HCT116 (cell line): ENCODE measurements around the gene APPBP2. TPM values are rescaled to one million over a fixed set of nuclear protein-coding genes. Genes with fewer than 3 reads are reported as not detected.

Experiments
- ATAC-seq: fragments of 200-7000 bp; cut with Tn5 transposase; 2 replicates; pipeline ENCODE4 v1.9.1; 2020; ENCODE audit warnings: mild to moderate bottlenecking, moderate library complexity
- BruUV-seq: library from RNA; stranded (reverse); fragments of 400-500 nt; replicated peaks from 2 replicates; lab custom pipeline; 2021; lab: Mats Ljungman, UMichigan
- CTCF ChIA-PET: fragments of 300-600 bp; sonication (Branson Sonifier 250); formaldehyde crosslinking; loops from one replicate; lab custom pipeline; 2021; ENCODE audit warnings: antibody characterized with exemption; lab: Charles Lee
- POLR2A ChIA-PET: fragments of 300-600, 350-600 bp; sonication (Branson Sonifier 250); formaldehyde crosslinking; loops from one replicate; lab custom pipeline; 2021; ENCODE audit warnings: antibody characterized with exemption; lab: Charles Lee
- RAD21 ChIA-PET, 2 experiments: fragments of 300-600 bp; sonication (Branson Sonifier 250); formaldehyde crosslinking; loops; one replicate each; lab custom pipeline; 2023; ENCODE audit warnings: low total read pairs in 2 of 2; ENCODE audit not compliant: uncharacterized antibody in 2 of 2, unreplicated experiment in 2 of 2, low non-redundant PET in 1 of 2; lab: Charles Lee
- DNase-seq: peaks from one replicate; pipeline ENCODE4 v3.0.0-alpha.2; 2010; ENCODE audit warnings: low read depth, low spot score
- H2AFZ ChIP-seq: fragments of 200-600 bp; shearing (Covaris generic), sonication (generic); 2 replicates; pipeline ENCODE4 v1.6.1; 2017; ENCODE audit warnings: low read depth, mixed run types, mixed read lengths, antibody characterized with exemption, low read length; ENCODE audit not compliant: poor library complexity, severe bottlenecking
- H3K27ac ChIP-seq: 2 replicates; pipeline ENCODE4 v1.5.1; 2012; ENCODE audit warnings: low read depth, low read length
- H3K27me3 ChIP-seq: fragments of 200-600 bp; sonication (generic); 2 replicates; pipeline ENCODE4 v1.6.1; 2016; ENCODE audit warnings: mixed run types, low read length, mixed read lengths; ENCODE audit not compliant: insufficient read depth
- H3K36me3 ChIP-seq, 2 experiments: fragments of 200-500 bp in 1 of 2; fragments of 200-600 bp in 1 of 2; sonication (Bioruptor generic) in 1 of 2; sonication (generic) in 1 of 2; 2 replicates each; pipeline versions ENCODE4 v1.5.1 to v1.6.1; 2014 to 2016; ENCODE audit warnings: low read length in 2 of 2, inconsistent platforms in 1 of 2, mixed read lengths in 1 of 2, mixed run types in 1 of 2; ENCODE audit not compliant: insufficient read depth in 2 of 2, control insufficient read depth in 1 of 2
- H3K4me1 ChIP-seq, 2 experiments: fragments of 200-600 bp in 1 of 2; sonication (generic) in 1 of 2; 2 replicates each; pipeline versions ENCODE4 v1.5.1 to v1.6.1; 2012 to 2017; ENCODE audit warnings: low read length in 2 of 2, inconsistent platforms in 1 of 2, mild to moderate bottlenecking in 1 of 2, mixed read lengths in 1 of 2, mixed run types in 1 of 2, moderate library complexity in 1 of 2; ENCODE audit not compliant: insufficient read depth in 2 of 2, control insufficient read depth in 1 of 2
- H3K4me2 ChIP-seq: fragments of 200-600 bp; sonication (generic); 2 replicates; pipeline ENCODE4 v1.6.1; 2017; ENCODE audit warnings: mixed run types, low read length, mixed read lengths
- H3K4me3 ChIP-seq, 2 experiments: fragments of 200-600 bp in 1 of 2; sonication (generic) in 1 of 2; replicated peaks in 1 of 2; 2 replicates each; pipeline ENCODE4 v1.5.1; 2011 to 2016; ENCODE audit warnings: low read length in 2 of 2, control low read depth in 1 of 2, low read depth in 1 of 2, mild to moderate bottlenecking in 1 of 2, mixed read lengths in 1 of 2, mixed run types in 1 of 2
- H3K79me2 ChIP-seq: fragments of 200-600 bp; sonication (generic); 2 replicates; pipeline ENCODE4 v1.6.1; 2017; ENCODE audit warnings: mild to moderate bottlenecking, mixed run types, low read length, moderate library complexity, mixed read lengths; ENCODE audit not compliant: insufficient read depth
- H3K9ac ChIP-seq: fragments of 200-600 bp; sonication (generic); 2 replicates; pipeline ENCODE4 v1.6.1; 2016; ENCODE audit warnings: low read length, mixed read lengths
- H3K9me2 ChIP-seq: fragments of 200-600 bp; sonication (generic), shearing (Covaris generic); 2 replicates; pipeline ENCODE4 v1.6.1; 2017; ENCODE audit warnings: mixed run types, mild to moderate bottlenecking, moderate library complexity; ENCODE audit not compliant: insufficient read depth
- H3K9me3 ChIP-seq, 2 experiments: fragments of 200-500 bp in 1 of 2; fragments of 200-600 bp in 1 of 2; sonication (Bioruptor generic) in 1 of 2; sonication (generic) in 1 of 2; 2 replicates each; pipeline ENCODE4 v1.6.1; 2014 to 2017; ENCODE audit warnings: low read length in 2 of 2, mixed read lengths in 2 of 2, inconsistent platforms in 1 of 2, low read depth in 1 of 2, mild to moderate bottlenecking in 1 of 2, mixed run types in 1 of 2, moderate library complexity in 1 of 2; ENCODE audit not compliant: control insufficient read depth in 1 of 2, insufficient read depth in 1 of 2
- H4K20me1 ChIP-seq: fragments of 200-600 bp; sonication (generic), shearing (Covaris generic); 2 replicates; pipeline ENCODE4 v1.6.1; 2017; ENCODE audit warnings: mixed run types, mild to moderate bottlenecking, moderate library complexity; ENCODE audit not compliant: insufficient read depth
- CBX3 ChIP-seq: IDR thresholded peaks from 2 replicates; pipeline ENCODE4 v1.6.1; 2012; ENCODE audit warnings: low read depth
- FOSL1 ChIP-seq: IDR thresholded peaks from 2 replicates; pipeline ENCODE4 v1.6.1; 2012; ENCODE audit warnings: low read depth
- JUND ChIP-seq: IDR thresholded peaks from 2 replicates; pipeline ENCODE4 v1.6.1; 2012
- POLR2A ChIP-seq: IDR thresholded peaks from 2 replicates; pipeline ENCODE4 v1.7.0; 2011; ENCODE audit warnings: borderline replicate concordance; ENCODE audit not compliant: insufficient read depth, insufficient read length; ENCODE audit errors: extremely low read depth
- SP1 ChIP-seq: IDR thresholded peaks from 2 replicates; pipeline ENCODE4 v1.6.1; 2012; ENCODE audit warnings: low read depth
- SRF ChIP-seq: IDR thresholded peaks from 2 replicates; pipeline ENCODE4 v1.6.1; 2012; ENCODE audit warnings: low read depth
- TCF7L2 ChIP-seq: IDR thresholded peaks from 2 replicates; pipeline ENCODE4 v1.7.0; 2011; ENCODE audit warnings: borderline replicate concordance, inconsistent platforms; ENCODE audit not compliant: insufficient read depth, insufficient read length; ENCODE audit errors: extremely low read depth
- YY1 ChIP-seq: IDR thresholded peaks from 2 replicates; pipeline ENCODE4 v1.6.1; 2011; ENCODE audit warnings: low read length, low read depth, moderate library complexity, mild to moderate bottlenecking; ENCODE audit not compliant: insufficient replicate concordance; ENCODE audit errors: extremely low read depth
- ZFX ChIP-seq: fragments of 450-650 bp; IDR thresholded peaks from 2 replicates; pipeline ENCODE4 v1.6.1; 2017
- ZNF274 ChIP-seq: fragments of 200-500 bp; sonication (Bioruptor generic); IDR thresholded peaks from 2 replicates; pipeline ENCODE4 v1.6.1; 2014; ENCODE audit warnings: mild to moderate bottlenecking, low read depth, low read length, inconsistent platforms
- intact Hi-C: fragments of 100-400 bp; cut with micrococcal nuclease; formaldehyde crosslinking; loops from 2 replicates; pipeline ENCODE4 v1.10.0; 2022
- total RNA-seq: library from RNA; stranded (reverse); gene quantifications from one replicate; pipeline ENCODE4 v1.2.1, GENCODE V29; 2021; ENCODE audit not compliant: unreplicated experiment
- TF ChIP-seq, protein P1 (sequence below): IDR thresholded peaks from 2 replicates; pipeline ENCODE4 v1.6.1; 2012
- TF ChIP-seq, protein P2 (sequence below): IDR thresholded peaks from 2 replicates; pipeline ENCODE4 v1.6.1; 2012
- TF ChIP-seq, protein P3 (sequence below): IDR thresholded peaks from 2 replicates; pipeline ENCODE4 v1.6.1; 2012; ENCODE audit warnings: low read depth

Gene APPBP2
- total RNA-seq, 1 experiment from 2014 or later = 35.8 TPM

DNA sequence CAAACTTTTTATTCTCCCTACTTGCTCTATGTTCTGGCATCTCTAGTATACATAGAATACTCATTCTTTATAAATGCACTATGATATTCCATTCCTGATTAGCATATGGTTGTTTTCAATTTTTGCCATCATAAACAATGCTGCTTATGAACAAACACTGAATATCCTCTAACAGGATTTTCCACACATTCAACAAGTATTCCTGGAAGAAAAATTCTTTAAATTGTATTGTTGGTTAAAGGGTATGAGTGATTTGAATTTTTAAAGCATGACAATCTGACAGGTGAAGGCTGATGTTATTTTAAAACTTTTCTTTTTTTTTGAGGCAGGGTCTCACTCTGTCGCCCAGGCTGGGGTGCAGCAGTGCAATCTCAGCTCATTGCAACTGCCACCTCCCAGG, 11.5 kb downstream of the APPBP2 start:
- CTCF ChIA-PET = no interaction called here
- H3K4me1 ChIP-seq = no peaks in the 10 kb centered on the region
- no peak overlapping the region for H3K27ac ChIP-seq
- RAD21 ChIA-PET = no interaction called here
- POLR2A ChIA-PET = no interaction called here
- H3K9me3 ChIP-seq = no peaks in the 10 kb centered on the region
- TF ChIP-seq SRF = no peak
- TF ChIP-seq, protein P1, sequence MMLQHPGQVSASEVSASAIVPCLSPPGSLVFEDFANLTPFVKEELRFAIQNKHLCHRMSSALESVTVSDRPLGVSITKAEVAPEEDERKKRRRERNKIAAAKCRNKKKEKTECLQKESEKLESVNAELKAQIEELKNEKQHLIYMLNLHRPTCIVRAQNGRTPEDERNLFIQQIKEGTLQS = no peak
- no peak for TF ChIP-seq POLR2A
- no peak for TF ChIP-seq YY1
- no peak for TF ChIP-seq ZFX
- TF ChIP-seq, protein P2, sequence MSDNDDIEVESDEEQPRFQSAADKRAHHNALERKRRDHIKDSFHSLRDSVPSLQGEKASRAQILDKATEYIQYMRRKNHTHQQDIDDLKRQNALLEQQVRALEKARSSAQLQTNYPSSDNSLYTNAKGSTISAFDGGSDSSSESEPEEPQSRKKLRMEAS = no peak
- H3K4me2 ChIP-seq = no peak overlapping the region
- intact Hi-C loops = no loop called here
- peaks cover 5 to 10% of the 10 kb centered on the region in 2 experiments; a peak in 3 of 4 replicates for H3K36me3 ChIP-seq
- H4K20me1 ChIP-seq = no peaks in the 10 kb centered on the region
- no peak overlapping the region for H2AFZ ChIP-seq
- H3K4me3 ChIP-seq = no peak overlapping the region
- ATAC-seq (no peak), DNase-seq (no peak)
- H3K79me2 ChIP-seq = peaks cover 81% of the 10 kb centered on the region
- H3K9me2 ChIP-seq = no peaks in the 10 kb centered on the region
- no peaks in the 10 kb centered on the region for H3K27me3 ChIP-seq
- BruUV-seq = no TSS peak
- H3K9ac ChIP-seq = no peak overlapping the region

DNA sequence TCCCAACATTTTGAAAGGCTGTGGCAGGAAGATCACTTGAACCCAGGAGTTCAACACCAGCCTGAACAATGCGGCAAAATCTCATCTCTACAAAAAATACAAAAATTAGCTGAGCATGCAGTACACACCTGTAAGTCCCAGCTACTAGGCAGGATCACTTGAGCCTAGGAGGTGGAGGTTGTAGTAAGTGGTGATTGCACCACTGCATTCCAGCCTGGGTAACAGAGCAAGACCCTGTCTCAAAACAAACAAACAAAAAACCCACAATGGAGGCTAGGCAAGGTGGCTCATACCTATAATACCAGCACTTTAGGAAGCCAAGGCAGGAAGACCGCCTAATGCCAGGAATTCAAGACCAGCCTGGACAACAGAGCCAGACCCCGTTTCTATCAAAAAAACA, 12.0 kb downstream of the APPBP2 start:
- TF ChIP-seq, protein P3, sequence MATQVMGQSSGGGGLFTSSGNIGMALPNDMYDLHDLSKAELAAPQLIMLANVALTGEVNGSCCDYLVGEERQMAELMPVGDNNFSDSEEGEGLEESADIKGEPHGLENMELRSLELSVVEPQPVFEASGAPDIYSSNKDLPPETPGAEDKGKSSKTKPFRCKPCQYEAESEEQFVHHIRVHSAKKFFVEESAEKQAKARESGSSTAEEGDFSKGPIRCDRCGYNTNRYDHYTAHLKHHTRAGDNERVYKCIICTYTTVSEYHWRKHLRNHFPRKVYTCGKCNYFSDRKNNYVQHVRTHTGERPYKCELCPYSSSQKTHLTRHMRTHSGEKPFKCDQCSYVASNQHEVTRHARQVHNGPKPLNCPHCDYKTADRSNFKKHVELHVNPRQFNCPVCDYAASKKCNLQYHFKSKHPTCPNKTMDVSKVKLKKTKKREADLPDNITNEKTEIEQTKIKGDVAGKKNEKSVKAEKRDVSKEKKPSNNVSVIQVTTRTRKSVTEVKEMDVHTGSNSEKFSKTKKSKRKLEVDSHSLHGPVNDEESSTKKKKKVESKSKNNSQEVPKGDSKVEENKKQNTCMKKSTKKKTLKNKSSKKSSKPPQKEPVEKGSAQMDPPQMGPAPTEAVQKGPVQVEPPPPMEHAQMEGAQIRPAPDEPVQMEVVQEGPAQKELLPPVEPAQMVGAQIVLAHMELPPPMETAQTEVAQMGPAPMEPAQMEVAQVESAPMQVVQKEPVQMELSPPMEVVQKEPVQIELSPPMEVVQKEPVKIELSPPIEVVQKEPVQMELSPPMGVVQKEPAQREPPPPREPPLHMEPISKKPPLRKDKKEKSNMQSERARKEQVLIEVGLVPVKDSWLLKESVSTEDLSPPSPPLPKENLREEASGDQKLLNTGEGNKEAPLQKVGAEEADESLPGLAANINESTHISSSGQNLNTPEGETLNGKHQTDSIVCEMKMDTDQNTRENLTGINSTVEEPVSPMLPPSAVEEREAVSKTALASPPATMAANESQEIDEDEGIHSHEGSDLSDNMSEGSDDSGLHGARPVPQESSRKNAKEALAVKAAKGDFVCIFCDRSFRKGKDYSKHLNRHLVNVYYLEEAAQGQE = no peak
- TF ChIP-seq SP1 = no peak
- no peak for TF ChIP-seq JUND
- TF ChIP-seq, protein P1 = no peak
- TF ChIP-seq TCF7L2 = no peak
- no peak for TF ChIP-seq CBX3
- no peak for TF ChIP-seq FOSL1
- TF ChIP-seq, protein P2 = no peak
- TF ChIP-seq POLR2A = no peak
- TF ChIP-seq ZNF274 = no peak
- Histone ChIP-seq H3K27me3 (no peaks in the 10 kb centered on the region), H3K4me1 (no peaks in the 10 kb centered on the region), H3K9me3 (no peaks in the 10 kb centered on the region), H3K4me2 (no peak overlapping the region), H3K9ac (no peak overlapping the region), H3K4me3 (no peak overlapping the region), H2AFZ (no peak overlapping the region), H3K27ac (no peak overlapping the region), H4K20me1 (no peaks in the 10 kb centered on the region), H3K79me2 (peaks cover 80% of the 10 kb centered on the region), H3K9me2 (no peaks in the 10 kb centered on the region), H3K36me3 (peaks cover 5 to 8% of the 10 kb centered on the region in 2 experiments; a peak in 3 of 4 replicates)
- no peak for ATAC-seq
- no TSS peak for BruUV-seq
- POLR2A ChIA-PET = no interaction called here
- RAD21 ChIA-PET = no interaction called here
- no peak for DNase-seq
- CTCF ChIA-PET = no interaction called here
- intact Hi-C loops = no loop called here
